CD4-positive, CD25-positive, alpha-beta regulatory T cell (primary cell): ENCODE measurements around the gene AP5Z1. TPM values are rescaled to one million over a fixed set of nuclear protein-coding genes. Genes with fewer than 3 reads are reported as not detected.
A peak's percentile ranks its signal among the peaks of the same experiment; 100 is the strongest.

Experiments used
- ATAC-seq, 2 donors: fragments of 150-1000 bp; cut with Tn5 transposase; one replicate each; pipeline ENCODE4 v1.10.0; 2021; ENCODE audit warnings: low read depth in 2 of 2, moderate number of reproducible peaks in 2 of 2, moderate library complexity in 1 of 2
- DNase-seq, 3 donors: peaks; one replicate each; pipeline versions ENCODE4 v3.0.0 to v3.0.0-alpha.2; 2012 to 2022; ENCODE audit warnings: mixed read lengths in 1 of 3
- H3K27ac ChIP-seq: one replicate; pipeline ENCODE4 v1.7.0; 2013; ENCODE audit warnings: mild to moderate bottlenecking, low read length; ENCODE audit not compliant: insufficient read depth, poor library complexity, severe bottlenecking
- H3K27me3 ChIP-seq: one replicate; pipeline ENCODE4 v1.7.0; 2013; ENCODE audit warnings: low read length; ENCODE audit not compliant: control insufficient read depth, insufficient read depth
- H3K36me3 ChIP-seq: one replicate; pipeline ENCODE4 v1.7.0; 2013; ENCODE audit warnings: mild to moderate bottlenecking, low read length, moderate library complexity; ENCODE audit not compliant: control insufficient read depth, insufficient read depth
- H3K4me1 ChIP-seq: 2 replicates; pipeline ENCODE4 v1.7.0; 2013; ENCODE audit warnings: mild to moderate bottlenecking, low read length; ENCODE audit not compliant: insufficient read depth, control insufficient read depth, poor library complexity, severe bottlenecking
- H3K4me3 ChIP-seq: one replicate; pipeline ENCODE4 v1.7.0; 2013; ENCODE audit warnings: low read depth, mild to moderate bottlenecking, low read length, moderate library complexity
- H3K9me3 ChIP-seq, 2 experiments: 1 replicate in 1 of 2; 2 replicates in 1 of 2; pipeline ENCODE4 v1.7.0; 2013; ENCODE audit warnings: low read length in 2 of 2, mild to moderate bottlenecking in 1 of 2, moderate library complexity in 1 of 2; ENCODE audit not compliant: control insufficient read depth in 2 of 2
- H3K27ac Mint-ChIP-seq, 3 donors: one replicate each; pipeline ENCODE4 v1.8.0; 2020 to 2022; ENCODE audit warnings: mild to moderate bottlenecking in 3 of 3, mixed read lengths in 3 of 3, moderate library complexity in 2 of 3
- H3K27me3 Mint-ChIP-seq: one replicate; pipeline ENCODE4 v1.8.0; 2022; ENCODE audit warnings: mild to moderate bottlenecking, mixed read lengths
- H3K36me3 Mint-ChIP-seq: one replicate; pipeline ENCODE4 v1.8.0; 2020; ENCODE audit warnings: mixed read lengths
- H3K4me1 Mint-ChIP-seq, 4 donors: one replicate each; pipeline ENCODE4 v1.8.0; 2020 to 2022; ENCODE audit warnings: mixed read lengths in 4 of 4, mild to moderate bottlenecking in 1 of 4
- H3K4me3 Mint-ChIP-seq, 4 donors: one replicate each; pipeline ENCODE4 v1.8.0; 2020 to 2022; ENCODE audit warnings: mild to moderate bottlenecking in 4 of 4, mixed read lengths in 4 of 4, moderate library complexity in 3 of 4
- H3K9me3 Mint-ChIP-seq, 7 donors: one replicate each; pipeline ENCODE4 v1.8.0; 2020 to 2022; ENCODE audit warnings: mixed read lengths in 7 of 7, mild to moderate bottlenecking in 3 of 7, moderate library complexity in 2 of 7
- polyA plus RNA-seq, 4 donors: library from polyadenylated mRNA; unstranded; fragments of 300-500 nt; fragmentation: Illumina TruSeq; gene quantifications; one replicate each; pipeline ENCODE4 v1.2.3, GENCODE V29; 2021
- total RNA-seq: library from RNA; stranded (reverse); gene quantifications from one replicate; pipeline ENCODE4 v1.2.3, GENCODE V29; 2022

Gene AP5Z1
- total and polyA plus RNA-seq, 5 donors from 2014 or later, result 36.3 to 130 (median 47.1) TPM

- Histone ChIP-seq H3K27me3 (peaks cover 4% of the 10 kb centered on the region), H3K27ac (no peak overlapping the region), H3K4me3 (no peak overlapping the region), H3K36me3 (no peaks in the 10 kb centered on the region), H3K9me3 (no peaks in the 10 kb centered on the region), H3K4me1 (peaks cover 10% of the 10 kb centered on the region)
- ATAC-seq (no peak), DNase-seq (peak in 1 of 3 donors; percentile 31)
- Mint-ChIP-seq H3K27ac (peak overlapping the region in 1 of 3 donors; percentile 69), H3K4me3 (peak overlapping the region in 3 of 4 donors; percentile 69 to 89 (median 75)), H3K4me1 (peaks cover 0 to 10% (median 0%) of the 10 kb centered on the region in 4 donors), H3K9me3 (peaks cover 0 to 5% (median 2%) of the 10 kb centered on the region in 7 donors), H3K27me3 (peaks cover 34% of the 10 kb centered on the region), H3K36me3 (no peaks in the 10 kb centered on the region)
These were observed 33.7 kb downstream of the AP5Z1 start for GRCh38 chr7:4809091-4809591.

GRCh38 chr7:4809666-4810065 is 34.2 kb downstream of the AP5Z1 start:
- Histone ChIP-seq H3K4me3 (no peak overlapping the region), H3K4me1 (peaks cover 10% of the 10 kb centered on the region), H3K27ac (no peak overlapping the region), H3K36me3 (no peaks in the 10 kb centered on the region), H3K27me3 (peaks cover 4% of the 10 kb centered on the region), H3K9me3 (no peaks in the 10 kb centered on the region)
- ATAC-seq, result no peak
- Mint-ChIP-seq H3K36me3 (no peaks in the 10 kb centered on the region), H3K27me3 (peaks cover 34% of the 10 kb centered on the region), H3K4me3 (no peak overlapping the region), H3K27ac (no peak overlapping the region), H3K9me3 (peaks cover 0 to 5% (median 2%) of the 10 kb centered on the region in 7 donors), H3K4me1 (peaks cover 0 to 10% (median 0%) of the 10 kb centered on the region in 4 donors)
- DNase-seq, result no peak

GRCh38 chr7:4814433-4814832 is 39.0 kb downstream of the AP5Z1 start:
- peaks cover 25% of the 10 kb centered on the region for H3K27me3 Mint-ChIP-seq
- Histone ChIP-seq H3K9me3 (no peaks in the 10 kb centered on the region), H3K4me3 (no peak overlapping the region), H3K27ac (no peak overlapping the region), H3K4me1 (peaks cover 5% of the 10 kb centered on the region), H3K27me3 (peaks cover 2% of the 10 kb centered on the region), H3K36me3 (no peaks in the 10 kb centered on the region)
- ATAC-seq (no peak), DNase-seq (no peak)
- H3K9me3 Mint-ChIP-seq, result peaks cover 0 to 4% (median 2%) of the 10 kb centered on the region in 7 donors
- no peak overlapping the region for H3K4me3 Mint-ChIP-seq
- peaks cover 0 to 7% (median 0%) of the 10 kb centered on the region in 4 donors for H3K4me1 Mint-ChIP-seq
- H3K27ac Mint-ChIP-seq, result no peak overlapping the region
- H3K36me3 Mint-ChIP-seq, result no peaks in the 10 kb centered on the region

- no peak overlapping the region for H3K27ac Mint-ChIP-seq
- peaks cover 0 to 4% (median 0%) of the 10 kb centered on the region in 4 donors for H3K4me1 Mint-ChIP-seq
- no peak for DNase-seq
- H3K36me3 ChIP-seq, result no peaks in the 10 kb centered on the region
- H3K4me3 Mint-ChIP-seq, result no peak overlapping the region
- no peak overlapping the region for H3K4me3 ChIP-seq
- H3K27me3 Mint-ChIP-seq, result peaks cover 19% of the 10 kb centered on the region
- ATAC-seq, result no peak
- no peaks in the 10 kb centered on the region for H3K9me3 ChIP-seq
- H3K4me1 ChIP-seq, result no peaks in the 10 kb centered on the region
- no peaks in the 10 kb centered on the region for H3K36me3 Mint-ChIP-seq
- H3K27ac ChIP-seq, result no peak overlapping the region
- peaks cover 0 to 4% (median 2%) of the 10 kb centered on the region in 7 donors for H3K9me3 Mint-ChIP-seq
- peaks cover 2% of the 10 kb centered on the region for H3K27me3 ChIP-seq
These were observed 39.7 kb downstream of the AP5Z1 start for GRCh38 chr7:4815121-4815520.

- H3K9me3 ChIP-seq, result no peaks in the 10 kb centered on the region
- H3K27ac Mint-ChIP-seq, result no peak overlapping the region
- H3K27me3 Mint-ChIP-seq, result peaks cover 14% of the 10 kb centered on the region
These were observed 40.4 kb downstream of the AP5Z1 start for GRCh38 chr7:4815609-4816418.

GRCh38 chr7:4816419-4817080 is 41.1 kb downstream of the AP5Z1 start:
- H3K4me1 Mint-ChIP-seq, result no peaks in the 10 kb centered on the region
- H3K27me3 Mint-ChIP-seq, result peaks cover 10% of the 10 kb centered on the region
- no peak for ATAC-seq

More at GRCh38 chr7:4815609-4816418, 40.4 kb downstream of the AP5Z1 start:
- H3K9me3 Mint-ChIP-seq, result peaks cover 0 to 4% (median 2%) of the 10 kb centered on the region in 7 donors
- no peak for DNase-seq
- no peak overlapping the region for H3K4me3 Mint-ChIP-seq
- no peak for ATAC-seq
- no peaks in the 10 kb centered on the region for H3K36me3 Mint-ChIP-seq
- Histone ChIP-seq H3K36me3 (no peaks in the 10 kb centered on the region), H3K27me3 (peaks cover 2% of the 10 kb centered on the region), H3K4me3 (no peak overlapping the region), H3K4me1 (no peaks in the 10 kb centered on the region), H3K27ac (no peak overlapping the region)
- H3K4me1 Mint-ChIP-seq, result no peaks in the 10 kb centered on the region

GRCh38 chr7:4817178-4817901 is 41.9 kb downstream of the AP5Z1 start:
- Histone ChIP-seq H3K4me1 (no peaks in the 10 kb centered on the region), H3K36me3 (no peaks in the 10 kb centered on the region), H3K27ac (no peak overlapping the region), H3K9me3 (no peaks in the 10 kb centered on the region), H3K4me3 (no peak overlapping the region), H3K27me3 (peaks cover 2% of the 10 kb centered on the region)
- peaks cover 10% of the 10 kb centered on the region for H3K27me3 Mint-ChIP-seq
- H3K4me1 Mint-ChIP-seq, result no peaks in the 10 kb centered on the region
- no peaks in the 10 kb centered on the region for H3K36me3 Mint-ChIP-seq
- H3K9me3 Mint-ChIP-seq, result peaks cover 0 to 4% (median 2%) of the 10 kb centered on the region in 7 donors
- H3K4me3 Mint-ChIP-seq, result no peak overlapping the region
- DNase-seq (no peak), ATAC-seq (no peak)
- no peak overlapping the region for H3K27ac Mint-ChIP-seq

More at GRCh38 chr7:4816419-4817080, 41.1 kb downstream of the AP5Z1 start:
- Histone ChIP-seq H3K36me3 (no peaks in the 10 kb centered on the region), H3K27me3 (peaks cover 2% of the 10 kb centered on the region), H3K4me1 (no peaks in the 10 kb centered on the region), H3K4me3 (no peak overlapping the region), H3K27ac (no peak overlapping the region), H3K9me3 (no peaks in the 10 kb centered on the region)
- Mint-ChIP-seq H3K4me3 (no peak overlapping the region), H3K9me3 (peaks cover 0 to 4% (median 2%) of the 10 kb centered on the region in 7 donors), H3K36me3 (no peaks in the 10 kb centered on the region), H3K27ac (no peak overlapping the region)
- no peak for DNase-seq
